K562 (cell line): ENCODE data around the gene GORASP1. TPM values are rescaled to one million over a fixed set of nuclear protein-coding genes. Genes with fewer than 3 reads are reported as not detected.

Experiments
- ATF7 ChIP-seq: fragments of 450-650 bp; IDR thresholded peaks from 2 replicates; pipeline ENCODE4 v1.7.1; 2014; ENCODE audit warnings: mild to moderate bottlenecking, moderate library complexity
- HNRNPUL1 ChIP-seq: fragments of 200-400 bp; formaldehyde crosslinking; IDR thresholded peaks from 2 replicates; pipeline ENCODE4 v1.6.1; 2017; ENCODE audit warnings: low read length
- HOXB6 ChIP-seq: fragments of 250-450 bp; sonication (Bioruptor Pico); IDR thresholded peaks from 2 replicates; pipeline ENCODE4 v1.5.1; 2022; ENCODE audit warnings: mild to moderate bottlenecking, borderline replicate concordance
- HSF4 ChIP-seq: fragments of 250-450 bp; sonication (Bioruptor Pico); IDR thresholded peaks from 2 replicates; pipeline ENCODE4 v2.1.2; 2022; ENCODE audit warnings: mild to moderate bottlenecking, moderate library complexity, borderline replicate concordance
- KLF16 ChIP-seq: IDR thresholded peaks from 2 replicates; pipeline ENCODE4 v1.6.1; 2016; ENCODE audit warnings: antibody characterized with exemption
- MTA1 ChIP-seq: fragments of 450-650 bp; IDR thresholded peaks from 2 replicates; pipeline ENCODE4 v1.6.1; 2017; ENCODE audit warnings: borderline replicate concordance
- NFIC ChIP-seq: fragments of 450-650 bp; IDR thresholded peaks from 2 replicates; pipeline ENCODE4 v1.6.1; 2017; ENCODE audit warnings: mild to moderate bottlenecking, inconsistent platforms
- NFYB ChIP-seq: IDR thresholded peaks from 2 replicates; pipeline ENCODE4 v1.6.1; 2011; ENCODE audit warnings: mild to moderate bottlenecking, moderate library complexity; ENCODE audit not compliant: insufficient read length; ENCODE audit errors: extremely low read depth
- PRPF4 ChIP-seq: fragments of 200-400 bp; formaldehyde crosslinking; IDR thresholded peaks from one replicate; pipeline ENCODE4 v1.6.1; 2017; ENCODE audit warnings: low read length, low read depth, mild to moderate bottlenecking; ENCODE audit not compliant: insufficient read depth, poor library complexity, severe bottlenecking
- SLC30A9 ChIP-seq: fragments of 250-450 bp; sonication (Bioruptor Pico); IDR thresholded peaks from 2 replicates; pipeline ENCODE4 v1.8.0; 2022; ENCODE audit warnings: mild to moderate bottlenecking, moderate library complexity
- SMAD4 ChIP-seq: fragments of 250-450 bp; sonication (Bioruptor Pico); conservative IDR thresholded peaks from 2 replicates; pipeline ENCODE4 v1.8.0; 2021; ENCODE audit warnings: inconsistent platforms, mild to moderate bottlenecking, moderate library complexity
- TRIM28 ChIP-seq: fragments of 450-650 bp; IDR thresholded peaks from 2 replicates; pipeline ENCODE4 v1.6.1; 2017
- YBX1 ChIP-seq: fragments of 450-650 bp; IDR thresholded peaks from 2 replicates; pipeline ENCODE4 v1.7.1; 2016; ENCODE audit warnings: mild to moderate bottlenecking
- ZNF324 ChIP-seq: fragments of 250-450 bp; sonication (Bioruptor Pico); IDR thresholded peaks from 2 replicates; pipeline ENCODE4 v1.4.0; 2020; ENCODE audit warnings: mild to moderate bottlenecking
- ZNF695 ChIP-seq: fragments of 450-650 bp; formaldehyde crosslinking; IDR thresholded peaks from 2 replicates; pipeline ENCODE4 v1.4.0; 2020; ENCODE audit warnings: mild to moderate bottlenecking, moderate library complexity
- ZNF79 ChIP-seq: fragments of 250-450 bp; sonication (Bioruptor Pico); IDR thresholded peaks from 2 replicates; pipeline ENCODE4 v1.4.0; 2020; ENCODE audit warnings: low read depth, mild to moderate bottlenecking, moderate library complexity
- ZSCAN29 ChIP-seq: fragments of 450-650 bp; IDR thresholded peaks from 2 replicates; pipeline ENCODE4 v1.6.1; 2017
- polyA plus RNA-seq, 8 experiments: library from polyadenylated mRNA; depleted of rRNA in 4 of 8; stranded (reverse) in 5 of 8; unstranded in 3 of 8; fragments of >200 nt; fragmentation: Nextera tagmentation in 2 of 8; fragmentation: Illumina TruSeq in 1 of 8; extraction: Ambion mirVana in 2 of 8; extraction: Trizol in 1 of 8; gene quantifications; 2 replicates each; pipeline versions ENCODE4 v1.2.1 to v1.2.3, GENCODE V29; 2011 to 2014; ENCODE audit warnings: inconsistent platforms in 1 of 8, missing spikeins in 1 of 8
- total RNA-seq, 7 experiments: library from RNA; depleted of rRNA in 6 of 7; stranded (reverse); fragments of >200 nt in 6 of 7; fragmentation: Illumina TruSeq in 2 of 7; extraction: Trizol in 2 of 7; gene quantifications; 2 replicates each; pipeline versions ENCODE4 v1.2.1 to v1.2.3, GENCODE V29; 2011 to 2021; ENCODE audit warnings: low replicate concordance in 1 of 7
- TF ChIP-seq, protein P1 (sequence below), 2 experiments: fragments of 150-350 bp in 1 of 2; IDR thresholded peaks; 2 replicates each; pipeline ENCODE4 v1.6.1; 2012 to 2016; ENCODE audit warnings: low read depth in 2 of 2, low read length in 2 of 2, mild to moderate bottlenecking in 1 of 2, moderate library complexity in 1 of 2
- TF ChIP-seq, protein P2 (sequence below): fragments of 250-450 bp; sonication (Bioruptor Pico); IDR thresholded peaks from 2 replicates; pipeline ENCODE4 v1.5.0; 2021; ENCODE audit warnings: mild to moderate bottlenecking, borderline replicate concordance
- TF ChIP-seq, protein P3 (sequence below): sonication (generic); formaldehyde crosslinking; IDR thresholded peaks from 2 replicates; pipeline ENCODE4 v1.8.0; 2023; ENCODE audit warnings: mild to moderate bottlenecking, missing genetic modification reagents

GORASP1 gene
- total and polyA plus RNA-seq, 9 of the 15 experiments (the other 6 are each of a cell fraction or from before 2014, with no cell fraction given): 8.4 to 87.9 (median 67.6) TPM

DNA sequence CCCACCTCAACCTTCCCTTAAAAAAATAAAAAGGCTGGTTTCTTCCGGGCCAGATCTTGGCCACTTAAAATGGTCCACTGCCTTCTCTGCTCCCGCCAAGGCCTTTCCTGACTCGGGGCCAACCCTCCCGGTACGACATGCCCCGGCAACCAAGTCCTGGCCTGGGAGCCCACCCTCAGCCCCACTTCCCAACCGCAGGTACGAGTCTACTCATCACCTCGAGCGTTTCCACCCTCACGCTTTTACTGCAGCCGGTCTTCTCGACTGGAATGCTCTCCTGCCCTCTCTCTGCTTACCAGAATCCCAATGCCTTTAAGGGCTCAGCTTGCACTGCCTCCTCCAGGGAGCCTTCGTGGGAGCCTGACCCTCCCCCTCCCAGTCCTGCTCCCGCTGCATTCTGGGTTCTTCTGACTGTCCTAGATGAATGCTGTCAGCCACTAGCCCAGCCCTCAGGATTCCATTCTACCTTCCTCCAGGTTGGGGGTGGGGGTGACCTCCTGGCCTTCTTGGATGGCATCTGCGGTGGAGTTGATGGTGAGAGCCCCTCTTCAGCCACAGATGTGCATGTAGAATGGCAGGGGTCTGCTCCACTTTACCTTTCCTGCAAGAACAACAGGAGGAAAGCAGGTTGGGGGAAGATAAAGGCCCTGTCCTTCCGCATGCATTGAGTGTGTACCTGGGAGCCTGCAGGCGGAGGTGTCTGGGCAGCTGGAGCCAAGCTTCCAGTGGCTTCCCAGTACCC, 47.0 kb upstream of the GORASP1 start (continued):
- TF ChIP-seq, protein P1, sequence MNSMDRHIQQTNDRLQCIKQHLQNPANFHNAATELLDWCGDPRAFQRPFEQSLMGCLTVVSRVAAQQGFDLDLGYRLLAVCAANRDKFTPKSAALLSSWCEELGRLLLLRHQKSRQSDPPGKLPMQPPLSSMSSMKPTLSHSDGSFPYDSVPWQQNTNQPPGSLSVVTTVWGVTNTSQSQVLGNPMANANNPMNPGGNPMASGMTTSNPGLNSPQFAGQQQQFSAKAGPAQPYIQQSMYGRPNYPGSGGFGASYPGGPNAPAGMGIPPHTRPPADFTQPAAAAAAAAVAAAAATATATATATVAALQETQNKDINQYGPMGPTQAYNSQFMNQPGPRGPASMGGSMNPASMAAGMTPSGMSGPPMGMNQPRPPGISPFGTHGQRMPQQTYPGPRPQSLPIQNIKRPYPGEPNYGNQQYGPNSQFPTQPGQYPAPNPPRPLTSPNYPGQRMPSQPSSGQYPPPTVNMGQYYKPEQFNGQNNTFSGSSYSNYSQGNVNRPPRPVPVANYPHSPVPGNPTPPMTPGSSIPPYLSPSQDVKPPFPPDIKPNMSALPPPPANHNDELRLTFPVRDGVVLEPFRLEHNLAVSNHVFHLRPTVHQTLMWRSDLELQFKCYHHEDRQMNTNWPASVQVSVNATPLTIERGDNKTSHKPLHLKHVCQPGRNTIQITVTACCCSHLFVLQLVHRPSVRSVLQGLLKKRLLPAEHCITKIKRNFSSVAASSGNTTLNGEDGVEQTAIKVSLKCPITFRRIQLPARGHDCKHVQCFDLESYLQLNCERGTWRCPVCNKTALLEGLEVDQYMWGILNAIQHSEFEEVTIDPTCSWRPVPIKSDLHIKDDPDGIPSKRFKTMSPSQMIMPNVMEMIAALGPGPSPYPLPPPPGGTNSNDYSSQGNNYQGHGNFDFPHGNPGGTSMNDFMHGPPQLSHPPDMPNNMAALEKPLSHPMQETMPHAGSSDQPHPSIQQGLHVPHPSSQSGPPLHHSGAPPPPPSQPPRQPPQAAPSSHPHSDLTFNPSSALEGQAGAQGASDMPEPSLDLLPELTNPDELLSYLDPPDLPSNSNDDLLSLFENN (IDR thresholded peaks at IDR 0.05; ENCODE audit: low read depth in 2 of 2, low read length in 2 of 2): peak in 1 of 2 experiments; percentile 13; a peak in 1 of 4 replicates
- TF ChIP-seq, protein P2, sequence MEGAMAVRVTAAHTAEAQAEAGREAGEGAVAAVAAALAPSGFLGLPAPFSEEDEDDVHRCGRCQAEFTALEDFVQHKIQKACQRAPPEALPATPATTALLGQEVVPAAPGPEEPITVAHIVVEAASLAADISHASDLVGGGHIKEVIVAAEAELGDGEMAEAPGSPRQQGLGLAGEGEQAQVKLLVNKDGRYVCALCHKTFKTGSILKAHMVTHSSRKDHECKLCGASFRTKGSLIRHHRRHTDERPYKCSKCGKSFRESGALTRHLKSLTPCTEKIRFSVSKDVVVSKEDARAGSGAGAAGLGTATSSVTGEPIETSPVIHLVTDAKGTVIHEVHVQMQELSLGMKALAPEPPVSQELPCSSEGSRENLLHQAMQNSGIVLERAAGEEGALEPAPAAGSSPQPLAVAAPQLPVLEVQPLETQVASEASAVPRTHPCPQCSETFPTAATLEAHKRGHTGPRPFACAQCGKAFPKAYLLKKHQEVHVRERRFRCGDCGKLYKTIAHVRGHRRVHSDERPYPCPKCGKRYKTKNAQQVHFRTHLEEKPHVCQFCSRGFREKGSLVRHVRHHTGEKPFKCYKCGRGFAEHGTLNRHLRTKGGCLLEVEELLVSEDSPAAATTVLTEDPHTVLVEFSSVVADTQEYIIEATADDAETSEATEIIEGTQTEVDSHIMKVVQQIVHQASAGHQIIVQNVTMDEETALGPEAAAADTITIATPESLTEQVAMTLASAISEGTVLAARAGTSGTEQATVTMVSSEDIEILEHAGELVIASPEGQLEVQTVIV (CRISPR knock-in tag): no peak
- TF ChIP-seq TRIM28 (peak; percentile 91), HNRNPUL1 (no peak), MTA1 (no peak), ZNF79 (CRISPR knock-in tag) (no peak), ATF7 (peak; percentile 68), HSF4 (CRISPR knock-in tag) (no peak), ZNF324 (CRISPR knock-in tag) (no peak), NFYB (no peak), PRPF4 (no peak), KLF16 (no peak), NFIC (peak; percentile 65), SLC30A9 (CRISPR knock-in tag) (no peak), YBX1 (no peak), HOXB6 (CRISPR knock-in tag) (no peak), ZNF695 (CRISPR knock-in tag) (no peak), ZSCAN29 (no peak), SMAD4 (CRISPR knock-in tag) (peak; percentile 69)
- TF ChIP-seq, protein P3, sequence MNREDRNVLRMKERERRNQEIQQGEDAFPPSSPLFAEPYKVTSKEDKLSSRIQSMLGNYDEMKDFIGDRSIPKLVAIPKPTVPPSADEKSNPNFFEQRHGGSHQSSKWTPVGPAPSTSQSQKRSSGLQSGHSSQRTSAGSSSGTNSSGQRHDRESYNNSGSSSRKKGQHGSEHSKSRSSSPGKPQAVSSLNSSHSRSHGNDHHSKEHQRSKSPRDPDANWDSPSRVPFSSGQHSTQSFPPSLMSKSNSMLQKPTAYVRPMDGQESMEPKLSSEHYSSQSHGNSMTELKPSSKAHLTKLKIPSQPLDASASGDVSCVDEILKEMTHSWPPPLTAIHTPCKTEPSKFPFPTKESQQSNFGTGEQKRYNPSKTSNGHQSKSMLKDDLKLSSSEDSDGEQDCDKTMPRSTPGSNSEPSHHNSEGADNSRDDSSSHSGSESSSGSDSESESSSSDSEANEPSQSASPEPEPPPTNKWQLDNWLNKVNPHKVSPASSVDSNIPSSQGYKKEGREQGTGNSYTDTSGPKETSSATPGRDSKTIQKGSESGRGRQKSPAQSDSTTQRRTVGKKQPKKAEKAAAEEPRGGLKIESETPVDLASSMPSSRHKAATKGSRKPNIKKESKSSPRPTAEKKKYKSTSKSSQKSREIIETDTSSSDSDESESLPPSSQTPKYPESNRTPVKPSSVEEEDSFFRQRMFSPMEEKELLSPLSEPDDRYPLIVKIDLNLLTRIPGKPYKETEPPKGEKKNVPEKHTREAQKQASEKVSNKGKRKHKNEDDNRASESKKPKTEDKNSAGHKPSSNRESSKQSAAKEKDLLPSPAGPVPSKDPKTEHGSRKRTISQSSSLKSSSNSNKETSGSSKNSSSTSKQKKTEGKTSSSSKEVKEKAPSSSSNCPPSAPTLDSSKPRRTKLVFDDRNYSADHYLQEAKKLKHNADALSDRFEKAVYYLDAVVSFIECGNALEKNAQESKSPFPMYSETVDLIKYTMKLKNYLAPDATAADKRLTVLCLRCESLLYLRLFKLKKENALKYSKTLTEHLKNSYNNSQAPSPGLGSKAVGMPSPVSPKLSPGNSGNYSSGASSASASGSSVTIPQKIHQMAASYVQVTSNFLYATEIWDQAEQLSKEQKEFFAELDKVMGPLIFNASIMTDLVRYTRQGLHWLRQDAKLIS (CRISPR knock-in tag): no peak
